K562 (cell line): ENCODE data around the gene SMIM41. TPM values are rescaled to one million over a fixed set of nuclear protein-coding genes. Genes with fewer than 3 reads are reported as not detected.

Source experiments
- CCAR2 ChIP-seq: fragments of 200-400 bp; formaldehyde crosslinking; IDR thresholded peaks from 2 replicates; pipeline ENCODE4 v1.6.1; 2017; ENCODE audit warnings: mild to moderate bottlenecking, low read depth, low read length
- polyA plus RNA-seq, 8 experiments: library from polyadenylated mRNA; depleted of rRNA in 4 of 8; stranded (reverse) in 5 of 8; unstranded in 3 of 8; fragments of >200 nt; fragmentation: Nextera tagmentation in 2 of 8; fragmentation: Illumina TruSeq in 1 of 8; extraction: Ambion mirVana in 2 of 8; extraction: Trizol in 1 of 8; gene quantifications; 2 replicates each; pipeline versions ENCODE4 v1.2.1 to v1.2.3, GENCODE V29; 2011 to 2014; ENCODE audit warnings: inconsistent platforms in 1 of 8, missing spikeins in 1 of 8
- total RNA-seq, 7 experiments: library from RNA; depleted of rRNA in 6 of 7; stranded (reverse); fragments of >200 nt in 6 of 7; fragmentation: Illumina TruSeq in 2 of 7; extraction: Trizol in 2 of 7; gene quantifications; 2 replicates each; pipeline versions ENCODE4 v1.2.1 to v1.2.3, GENCODE V29; 2011 to 2021; ENCODE audit warnings: low replicate concordance in 1 of 7
- TF ChIP-seq, protein P1 (sequence below), 2 experiments: fragments of 450-650 bp; formaldehyde crosslinking in 1 of 2; IDR thresholded peaks; 2 replicates each; pipeline versions ENCODE4 v1.4.0 to v1.6.1; 2014 to 2020; ENCODE audit warnings: mild to moderate bottlenecking in 2 of 2, borderline replicate concordance in 1 of 2, low read depth in 1 of 2
- TF ChIP-seq, protein P2 (sequence below): fragments of 250-450 bp; sonication (Bioruptor Pico); IDR thresholded peaks from 2 replicates; pipeline ENCODE4 v1.8.0; 2022; ENCODE audit warnings: inconsistent platforms

SMIM41 gene
- total and polyA plus RNA-seq, 9 of the 15 experiments (the other 6 are each of a cell fraction or from before 2014, with no cell fraction given) = not detected

DNA sequence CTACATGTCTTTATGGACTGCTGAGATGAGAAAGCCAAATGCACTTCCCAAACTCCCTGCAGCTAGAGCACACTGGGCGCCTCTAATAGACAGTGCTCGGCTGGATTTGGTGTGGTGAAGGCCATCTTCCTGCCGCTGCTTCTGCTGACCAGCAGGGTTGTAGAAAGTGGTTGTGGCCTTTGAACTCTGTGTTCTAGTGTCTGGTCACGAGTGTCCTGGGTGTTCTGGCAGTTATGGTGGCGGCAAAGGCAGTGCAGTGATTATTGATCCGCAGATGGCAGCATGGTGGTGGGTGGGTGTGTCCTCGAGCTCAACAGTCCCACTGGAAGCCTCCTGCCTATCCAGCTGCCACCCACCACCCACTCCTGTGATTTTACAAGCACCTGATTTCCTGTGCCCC lies 43.4 kb downstream of the SMIM41 start (continued):
- TF ChIP-seq, protein P1, sequence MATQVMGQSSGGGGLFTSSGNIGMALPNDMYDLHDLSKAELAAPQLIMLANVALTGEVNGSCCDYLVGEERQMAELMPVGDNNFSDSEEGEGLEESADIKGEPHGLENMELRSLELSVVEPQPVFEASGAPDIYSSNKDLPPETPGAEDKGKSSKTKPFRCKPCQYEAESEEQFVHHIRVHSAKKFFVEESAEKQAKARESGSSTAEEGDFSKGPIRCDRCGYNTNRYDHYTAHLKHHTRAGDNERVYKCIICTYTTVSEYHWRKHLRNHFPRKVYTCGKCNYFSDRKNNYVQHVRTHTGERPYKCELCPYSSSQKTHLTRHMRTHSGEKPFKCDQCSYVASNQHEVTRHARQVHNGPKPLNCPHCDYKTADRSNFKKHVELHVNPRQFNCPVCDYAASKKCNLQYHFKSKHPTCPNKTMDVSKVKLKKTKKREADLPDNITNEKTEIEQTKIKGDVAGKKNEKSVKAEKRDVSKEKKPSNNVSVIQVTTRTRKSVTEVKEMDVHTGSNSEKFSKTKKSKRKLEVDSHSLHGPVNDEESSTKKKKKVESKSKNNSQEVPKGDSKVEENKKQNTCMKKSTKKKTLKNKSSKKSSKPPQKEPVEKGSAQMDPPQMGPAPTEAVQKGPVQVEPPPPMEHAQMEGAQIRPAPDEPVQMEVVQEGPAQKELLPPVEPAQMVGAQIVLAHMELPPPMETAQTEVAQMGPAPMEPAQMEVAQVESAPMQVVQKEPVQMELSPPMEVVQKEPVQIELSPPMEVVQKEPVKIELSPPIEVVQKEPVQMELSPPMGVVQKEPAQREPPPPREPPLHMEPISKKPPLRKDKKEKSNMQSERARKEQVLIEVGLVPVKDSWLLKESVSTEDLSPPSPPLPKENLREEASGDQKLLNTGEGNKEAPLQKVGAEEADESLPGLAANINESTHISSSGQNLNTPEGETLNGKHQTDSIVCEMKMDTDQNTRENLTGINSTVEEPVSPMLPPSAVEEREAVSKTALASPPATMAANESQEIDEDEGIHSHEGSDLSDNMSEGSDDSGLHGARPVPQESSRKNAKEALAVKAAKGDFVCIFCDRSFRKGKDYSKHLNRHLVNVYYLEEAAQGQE (IDR thresholded peaks at IDR 0.05; ENCODE audit: borderline replicate concordance) = no peak
- TF ChIP-seq, protein P1 (CRISPR knock-in tag; IDR thresholded peaks at IDR 0.05; ENCODE audit: low read depth) = no peak
- TF ChIP-seq CCAR2 = no peak
- TF ChIP-seq, protein P2, sequence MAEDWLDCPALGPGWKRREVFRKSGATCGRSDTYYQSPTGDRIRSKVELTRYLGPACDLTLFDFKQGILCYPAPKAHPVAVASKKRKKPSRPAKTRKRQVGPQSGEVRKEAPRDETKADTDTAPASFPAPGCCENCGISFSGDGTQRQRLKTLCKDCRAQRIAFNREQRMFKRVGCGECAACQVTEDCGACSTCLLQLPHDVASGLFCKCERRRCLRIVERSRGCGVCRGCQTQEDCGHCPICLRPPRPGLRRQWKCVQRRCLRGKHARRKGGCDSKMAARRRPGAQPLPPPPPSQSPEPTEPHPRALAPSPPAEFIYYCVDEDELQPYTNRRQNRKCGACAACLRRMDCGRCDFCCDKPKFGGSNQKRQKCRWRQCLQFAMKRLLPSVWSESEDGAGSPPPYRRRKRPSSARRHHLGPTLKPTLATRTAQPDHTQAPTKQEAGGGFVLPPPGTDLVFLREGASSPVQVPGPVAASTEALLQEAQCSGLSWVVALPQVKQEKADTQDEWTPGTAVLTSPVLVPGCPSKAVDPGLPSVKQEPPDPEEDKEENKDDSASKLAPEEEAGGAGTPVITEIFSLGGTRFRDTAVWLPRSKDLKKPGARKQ (CRISPR knock-in tag) = no peak
